Endothelial cell (in vitro differentiated cells): ENCODE measurements around the gene ATXN7L1. TPM values are rescaled to one million over a fixed set of nuclear protein-coding genes. Genes with fewer than 3 reads are reported as not detected.

Source experiments
- DNase-seq: peaks from one replicate; pipeline ENCODE4 v3.0.0; 2021; ENCODE audit warnings: low spot score
- H3K27ac Mint-ChIP-seq: one replicate; pipeline ENCODE4 v1.8.0; 2021; ENCODE audit warnings: mixed read lengths, inconsistent platforms; ENCODE audit not compliant: unreplicated experiment
- H3K27me3 Mint-ChIP-seq: one replicate; pipeline ENCODE4 v1.8.0; 2021; ENCODE audit warnings: mild to moderate bottlenecking, moderate library complexity, mixed read lengths, inconsistent platforms; ENCODE audit not compliant: unreplicated experiment
- H3K36me3 Mint-ChIP-seq: one replicate; pipeline ENCODE4 v1.8.0; 2021; ENCODE audit warnings: mild to moderate bottlenecking, low read depth, mixed read lengths, inconsistent platforms; ENCODE audit not compliant: unreplicated experiment
- H3K4me1 Mint-ChIP-seq: one replicate; pipeline ENCODE4 v1.8.0; 2021; ENCODE audit warnings: mild to moderate bottlenecking, mixed read lengths, inconsistent platforms; ENCODE audit not compliant: unreplicated experiment
- H3K4me3 Mint-ChIP-seq: one replicate; pipeline ENCODE4 v1.8.0; 2021; ENCODE audit warnings: mild to moderate bottlenecking, mixed read lengths, inconsistent platforms; ENCODE audit not compliant: unreplicated experiment
- H3K9me3 Mint-ChIP-seq: one replicate; pipeline ENCODE4 v1.8.0; 2021; ENCODE audit warnings: mixed read lengths, inconsistent platforms; ENCODE audit not compliant: unreplicated experiment
- CTCF ChIP-seq: fragments of 200-600 bp; sonication (generic); IDR thresholded peaks from one replicate; pipeline ENCODE4 v1.5.0; 2021; ENCODE audit warnings: antibody characterized with exemption; ENCODE audit not compliant: unreplicated experiment
- total RNA-seq: library from RNA; stranded (reverse); fragmentation: NEBNext Ultra II Directional; extraction: Animal tissue kit (Norgen Biotek cat#: 25700); gene quantifications from one replicate; pipeline ENCODE4 v1.2.1, GENCODE V29; 2021; ENCODE audit not compliant: unreplicated experiment

Gene ATXN7L1
- total RNA-seq, 1 donor from 2014 or later = 18.4 TPM

- H3K4me3 Mint-ChIP-seq = no peak overlapping the region
- H3K9me3 Mint-ChIP-seq = no peaks in the 10 kb centered on the region
- no peaks in the 10 kb centered on the region for H3K36me3 Mint-ChIP-seq
- no peak for TF ChIP-seq CTCF
- DNase-seq = no peak
- H3K27ac Mint-ChIP-seq = no peak overlapping the region
- peaks cover 1% of the 10 kb centered on the region for H3K27me3 Mint-ChIP-seq
- H3K4me1 Mint-ChIP-seq = peaks cover 8% of the 10 kb centered on the region
Observed at GRCh38 chr7:105827151-105827875, 49.1 kb downstream of the ATXN7L1 start.

GRCh38 chr7:105826143-105826542 is 50.3 kb downstream of the ATXN7L1 start:
- Mint-ChIP-seq H3K4me1 (peaks cover 8% of the 10 kb centered on the region), H3K27me3 (peaks cover 1% of the 10 kb centered on the region), H3K9me3 (no peaks in the 10 kb centered on the region), H3K27ac (no peak overlapping the region), H3K36me3 (no peaks in the 10 kb centered on the region), H3K4me3 (no peak overlapping the region)
- no peak for DNase-seq
- TF ChIP-seq CTCF = no peak

GRCh38 chr7:105825371-105825770 is 51.0 kb downstream of the ATXN7L1 start:
- Mint-ChIP-seq H3K27ac (no peak overlapping the region), H3K4me1 (peaks cover 8% of the 10 kb centered on the region), H3K27me3 (peaks cover 1% of the 10 kb centered on the region), H3K36me3 (no peaks in the 10 kb centered on the region), H3K4me3 (no peak overlapping the region), H3K9me3 (no peaks in the 10 kb centered on the region)
- DNase-seq = no peak
- TF ChIP-seq CTCF = no peak

- H3K27me3 Mint-ChIP-seq = no peaks in the 10 kb centered on the region
- H3K4me3 Mint-ChIP-seq = no peak overlapping the region
Observed at GRCh38 chr7:105822806-105823205, 53.6 kb downstream of the ATXN7L1 start.

More at GRCh38 chr7:105822806-105823205, 53.6 kb downstream of the ATXN7L1 start:
- H3K27ac Mint-ChIP-seq = no peak overlapping the region
- peaks cover 4% of the 10 kb centered on the region for H3K36me3 Mint-ChIP-seq
- no peak for TF ChIP-seq CTCF
- no peak for DNase-seq
- H3K4me1 Mint-ChIP-seq = peaks cover 5% of the 10 kb centered on the region
- H3K9me3 Mint-ChIP-seq = no peaks in the 10 kb centered on the region
